ENCODE results near the gene USP38.
"Not testable (repeated sequence)": the region's sequence is repeated elsewhere in the genome, so short reads cannot be mapped to it uniquely, and the experiment has no call there.

Gene USP38

DNA sequence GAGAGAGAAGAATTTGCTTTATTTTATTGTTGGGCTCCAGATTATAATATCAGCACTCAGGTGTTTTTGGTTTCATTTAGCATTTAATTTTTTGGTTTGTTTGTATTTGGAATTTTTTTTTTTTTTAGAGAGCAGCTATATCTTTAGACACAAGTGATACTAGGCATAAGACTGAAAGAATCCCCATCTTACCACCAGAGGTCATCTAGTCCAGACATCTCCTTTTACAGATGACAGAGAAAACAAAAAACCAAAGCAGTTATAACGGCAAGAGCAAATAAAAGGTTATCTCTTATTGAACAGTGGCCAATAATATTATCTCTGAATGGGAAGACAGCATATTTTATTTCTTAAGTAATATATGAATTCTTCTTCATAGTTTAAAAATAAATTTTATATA lies 22.8 kb downstream of the USP38 start:
- DNase-seq (ENCODE audit: low read depth in 2 of 2), result no peak

DNA sequence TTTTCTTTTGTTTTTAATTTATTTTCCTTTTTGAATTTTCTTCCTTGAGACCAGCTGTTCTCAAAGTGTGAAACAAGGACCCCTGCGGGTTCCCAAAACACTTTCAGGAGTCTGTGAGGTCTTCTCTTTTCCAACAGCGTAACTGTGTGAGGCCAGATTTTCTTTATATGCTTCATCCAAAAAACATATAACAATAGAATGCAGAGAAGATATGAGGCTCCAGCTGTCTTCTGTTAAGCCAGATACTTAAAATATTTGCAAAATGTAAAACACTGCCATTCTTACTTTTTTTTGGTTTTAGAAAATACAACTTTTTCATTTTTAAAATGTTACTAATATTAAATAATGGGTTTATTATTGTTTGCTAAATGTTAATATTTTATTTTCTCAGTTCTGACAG lies 27.8 kb downstream of the USP38 start:
- no peak for DNase-seq (ENCODE audit: low read depth in 2 of 2)

DNA sequence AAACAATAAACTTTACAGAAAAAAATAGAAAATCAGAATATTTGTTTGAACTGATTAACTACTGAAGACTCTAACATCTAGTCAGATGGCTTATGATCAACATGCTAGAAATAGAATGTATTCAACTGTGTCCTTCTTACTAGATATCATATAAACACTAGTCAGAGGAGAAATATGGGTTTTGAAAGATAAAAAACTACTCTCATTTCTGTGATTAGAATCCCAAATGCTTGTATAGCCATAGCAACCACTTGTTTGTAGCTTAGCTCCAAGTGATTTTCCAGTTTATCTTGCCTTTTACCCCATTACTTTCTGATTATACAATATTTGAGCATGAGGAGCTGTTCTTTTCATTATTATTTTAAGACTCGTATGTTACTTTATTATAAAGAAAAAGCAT lies 31.2 kb downstream of the USP38 start:
- DNase-seq (ENCODE audit: low read depth in 2 of 2), result no peak

DNA sequence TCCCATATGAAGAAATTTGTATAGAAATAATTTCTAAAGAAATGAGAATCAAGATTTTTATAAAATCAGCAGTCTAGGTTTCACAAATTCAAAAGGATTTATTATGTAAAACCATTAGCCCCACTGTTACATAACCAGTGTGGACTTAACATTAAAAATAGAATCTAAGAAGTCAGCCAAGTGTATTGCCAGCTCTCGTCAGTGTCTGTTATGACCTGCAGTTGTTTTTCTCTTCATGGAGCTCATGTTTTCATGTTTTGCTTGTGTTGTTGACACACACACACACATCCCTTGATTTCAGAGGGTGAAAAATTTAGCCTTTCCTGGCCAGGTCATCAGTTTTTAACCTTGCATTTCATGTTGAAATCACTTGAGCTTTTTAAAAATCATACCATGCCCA lies 39.5 kb downstream of the USP38 start:
- no peak for DNase-seq (ENCODE audit: low read depth in 2 of 2)

DNA sequence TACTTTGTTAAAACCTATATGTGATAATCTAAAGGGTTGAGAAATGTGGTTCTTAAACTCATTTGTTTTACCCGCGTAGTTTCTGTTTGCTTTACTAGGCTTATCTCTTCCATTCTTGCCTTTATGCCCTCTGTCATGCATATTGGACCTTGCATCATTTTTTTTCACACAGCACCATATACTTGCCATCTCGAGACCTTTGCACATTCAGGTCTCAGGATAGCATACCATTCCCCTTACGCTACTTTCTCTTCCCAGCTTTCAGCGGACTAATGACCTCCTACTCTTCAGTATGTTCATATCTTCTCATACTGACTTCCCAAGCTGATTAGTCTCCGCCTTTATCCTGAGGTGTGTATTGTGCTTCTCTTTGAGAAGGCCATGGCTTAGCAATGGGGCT lies 40.5 kb downstream of the USP38 start:
- no peak for DNase-seq (ENCODE audit: low read depth in 2 of 2)

DNA sequence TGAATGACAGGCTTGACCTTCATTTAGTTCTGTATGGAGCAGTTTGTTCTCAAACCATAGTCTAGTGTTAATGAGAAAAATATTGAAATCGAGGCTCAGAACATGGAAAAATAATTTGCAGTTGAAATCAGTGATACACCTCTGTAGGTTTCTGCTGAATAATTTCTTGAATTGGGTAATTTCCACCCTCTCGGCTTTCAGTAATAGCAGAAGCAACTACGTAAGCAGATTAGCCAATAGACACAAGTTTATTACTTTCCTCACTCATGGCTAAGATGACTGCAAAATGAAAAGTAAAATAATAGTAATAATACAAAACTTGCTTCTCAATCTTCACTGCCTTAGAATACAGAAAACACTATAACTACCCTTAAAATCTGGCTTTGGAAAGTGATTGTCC lies 46.0 kb downstream of the USP38 start:
- no peak for DNase-seq (ENCODE audit: low read depth in 2 of 2)

DNA sequence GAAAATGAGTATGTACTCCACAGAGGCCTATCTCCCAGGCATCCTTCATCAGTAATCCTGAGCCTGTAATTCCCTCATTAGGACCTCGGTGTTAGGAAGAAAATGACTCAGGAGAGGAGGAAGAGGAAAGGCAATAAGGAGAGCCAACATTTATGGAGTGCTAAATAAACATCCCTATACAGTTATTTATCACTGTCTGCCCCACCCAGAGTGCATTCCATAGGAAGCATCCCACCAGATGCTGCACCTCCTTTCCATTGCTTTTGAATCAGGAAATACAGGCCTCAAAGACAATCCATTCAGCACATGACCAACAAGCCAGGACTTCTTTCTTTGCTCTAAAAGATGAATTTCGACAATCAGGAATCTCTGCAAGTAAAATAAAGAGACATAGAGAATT lies 47.6 kb downstream of the USP38 start:
- DNase-seq (ENCODE audit: low read depth in 2 of 2), result no peak

DNA sequence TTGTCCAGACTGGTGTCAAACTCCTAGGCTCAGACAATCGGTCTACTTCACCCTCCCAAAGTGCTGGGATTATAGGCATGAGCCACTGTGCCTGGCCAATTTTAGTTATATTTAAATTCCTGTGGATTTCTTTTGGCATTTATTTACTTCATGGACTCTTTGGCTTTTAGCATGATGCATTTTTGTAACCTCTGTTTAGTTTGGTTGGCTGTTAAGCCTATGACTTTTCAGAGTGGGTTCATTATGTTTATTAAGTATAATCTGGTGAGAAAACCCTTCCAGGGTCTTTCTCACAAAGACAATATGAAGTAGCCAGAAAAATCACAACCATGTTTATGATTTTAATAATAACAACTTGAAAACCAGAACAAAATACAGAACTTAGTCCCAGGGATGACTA lies 49.4 kb downstream of the USP38 start:
- DNase-seq (ENCODE audit: low read depth in 2 of 2), result no peak

DNA sequence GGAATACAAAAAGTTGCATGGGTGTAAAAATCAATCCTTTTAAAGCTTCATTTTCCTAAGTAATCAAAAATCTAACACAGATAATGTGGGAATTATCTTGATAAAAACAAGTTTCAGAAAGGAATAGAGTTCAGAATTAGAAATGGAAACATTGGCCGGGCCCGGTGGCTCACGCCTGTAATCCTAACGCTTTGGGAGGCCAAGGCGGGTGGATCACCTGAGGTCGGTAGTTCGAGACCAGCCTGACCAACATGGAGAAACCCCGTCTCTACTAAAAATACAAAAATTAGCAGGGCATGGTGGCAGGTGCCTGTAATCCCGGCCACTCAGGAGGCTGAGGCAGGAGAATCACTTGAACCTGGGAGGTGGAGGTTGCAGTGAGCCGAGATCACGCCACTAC lies 52.5 kb downstream of the USP38 start:
- not testable (repeated sequence) for DNase-seq (ENCODE audit: low read depth in 2 of 2)

DNA sequence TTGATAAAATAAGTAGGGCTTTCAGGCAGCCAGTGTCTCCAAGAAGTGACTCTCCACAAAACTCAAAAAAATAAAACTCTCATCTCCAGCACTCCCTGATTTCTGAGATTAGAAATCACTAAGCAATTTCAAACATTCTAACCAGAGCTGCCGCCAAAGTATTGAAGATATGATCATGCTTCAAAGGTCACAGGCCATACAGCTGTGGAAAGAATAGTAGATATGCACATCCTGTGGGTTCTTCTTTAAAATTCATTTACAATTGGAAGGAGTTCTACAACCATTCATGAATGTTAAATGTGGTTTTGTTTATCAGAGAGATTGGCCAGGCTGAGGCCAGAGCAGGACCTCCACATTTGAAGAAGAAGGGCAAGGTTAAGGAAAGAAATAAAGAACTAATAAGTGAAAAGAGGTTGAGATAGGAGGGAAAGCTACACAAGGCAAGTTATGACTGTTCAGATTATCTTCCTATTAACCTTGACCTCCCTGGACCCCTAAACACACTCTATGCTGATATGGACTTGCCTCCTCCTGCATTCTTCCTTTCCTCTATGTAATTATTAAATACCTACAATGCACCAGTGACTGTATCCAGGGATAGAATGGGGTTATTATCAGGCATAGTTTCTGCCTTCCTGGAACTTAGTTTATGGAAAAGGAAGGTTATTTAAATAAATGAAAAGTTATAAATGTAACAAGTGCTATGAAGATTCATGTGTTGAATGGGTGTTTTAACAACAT lies 56.4 kb downstream of the USP38 start:
- no peak for DNase-seq (ENCODE audit: low read depth in 2 of 2)

DNA sequence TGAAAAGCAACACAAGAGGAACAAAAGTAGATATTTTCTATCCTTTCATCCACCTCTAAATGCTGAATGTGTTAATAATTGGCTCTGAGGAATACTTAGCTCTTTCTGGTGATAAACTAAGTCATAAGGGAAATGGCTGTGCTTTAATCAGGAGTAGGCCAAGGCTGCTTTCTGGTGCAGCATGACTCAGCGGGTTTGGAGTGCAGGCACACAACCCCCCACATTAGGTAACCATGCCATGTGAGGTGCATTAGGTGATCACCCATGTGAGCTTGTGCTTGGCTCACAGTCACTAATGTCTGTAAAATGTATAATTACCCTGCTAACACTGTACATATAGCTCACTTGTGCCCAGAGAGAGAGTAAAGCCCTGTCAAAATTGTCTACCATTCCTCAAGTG lies 57.2 kb downstream of the USP38 start:
- DNase-seq (ENCODE audit: low read depth in 2 of 2), result no peak

DNA sequence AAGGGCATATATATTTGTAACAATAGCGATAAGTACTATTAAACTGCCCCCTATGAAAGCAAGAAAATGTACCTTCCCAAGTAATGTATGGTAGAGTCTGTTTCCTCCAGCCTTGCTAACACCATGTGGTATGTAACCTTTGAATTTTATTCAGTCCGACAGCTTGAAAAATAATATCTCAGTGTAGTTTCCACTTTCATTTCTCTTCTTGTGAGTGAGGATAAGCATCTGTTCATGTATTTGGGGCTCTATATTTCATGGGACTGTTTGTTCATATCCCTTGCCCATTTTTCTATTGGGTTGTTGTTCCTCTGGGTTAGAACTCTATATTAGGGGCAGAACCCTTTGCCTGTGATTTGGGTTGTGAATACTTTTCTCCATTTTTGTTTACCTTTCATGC lies 58.3 kb downstream of the USP38 start:
- DNase-seq (ENCODE audit: low read depth in 2 of 2), result no peak

DNA sequence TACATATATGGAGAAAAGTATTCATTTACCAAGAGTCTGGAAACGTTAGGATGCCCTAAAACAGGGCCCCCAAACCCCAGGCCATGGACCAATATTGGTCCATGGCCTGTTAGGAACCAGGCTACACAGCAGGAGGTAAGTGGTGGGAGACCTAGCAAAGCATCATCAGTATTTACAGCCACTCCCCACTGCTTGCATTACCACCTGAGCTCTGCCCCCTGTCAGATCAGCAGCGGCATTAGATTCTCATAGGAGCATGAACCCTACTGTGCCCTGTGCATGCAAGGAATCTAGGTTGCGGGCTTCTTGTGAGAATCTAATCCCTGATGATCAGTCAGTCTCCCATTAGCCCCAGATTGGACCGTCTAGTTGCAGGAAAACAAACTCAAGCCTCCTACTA lies 62.3 kb downstream of the USP38 start:
- no peak for DNase-seq (ENCODE audit: low read depth in 2 of 2)

DNA sequence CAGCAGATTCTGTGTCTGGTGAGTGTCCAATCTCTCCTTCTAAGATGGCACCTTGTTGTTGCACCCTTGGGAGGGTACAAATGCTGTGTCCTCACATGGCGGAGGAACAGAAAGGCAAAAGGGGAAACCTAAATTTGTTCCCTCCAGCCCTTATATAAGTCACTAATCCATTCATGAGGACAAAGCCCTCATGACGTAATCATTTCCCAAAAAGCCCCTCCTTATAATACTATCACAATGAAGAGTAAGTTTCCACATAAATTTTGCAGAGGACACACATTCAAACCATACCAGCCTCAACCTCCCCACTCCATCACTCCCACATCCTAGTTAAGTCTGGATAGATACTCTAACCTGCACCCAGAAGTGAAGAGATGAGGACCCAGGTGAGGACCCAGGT lies 63.1 kb downstream of the USP38 start:
- no peak for DNase-seq (ENCODE audit: low read depth in 2 of 2)

DNA sequence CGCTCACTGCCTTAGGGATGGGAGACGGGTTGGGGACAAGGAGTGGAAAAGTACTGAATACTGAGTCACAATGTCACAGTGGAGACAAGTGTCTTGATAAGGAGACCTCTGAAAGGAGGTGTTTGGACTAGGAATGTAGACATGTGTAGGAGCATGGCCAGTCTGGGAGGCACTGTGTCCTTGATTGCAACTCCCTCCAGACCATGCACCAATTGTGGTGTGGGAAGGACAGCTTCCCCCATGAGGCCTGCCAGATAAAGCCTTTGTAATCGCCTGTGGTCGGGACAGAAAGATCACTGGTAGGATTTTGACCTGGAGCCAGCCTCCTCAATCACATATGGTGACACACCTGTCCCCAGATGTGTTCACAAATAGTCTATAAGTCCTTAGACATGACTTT lies 64.1 kb downstream of the USP38 start:
- no peak for DNase-seq (ENCODE audit: low read depth in 2 of 2)

DNA sequence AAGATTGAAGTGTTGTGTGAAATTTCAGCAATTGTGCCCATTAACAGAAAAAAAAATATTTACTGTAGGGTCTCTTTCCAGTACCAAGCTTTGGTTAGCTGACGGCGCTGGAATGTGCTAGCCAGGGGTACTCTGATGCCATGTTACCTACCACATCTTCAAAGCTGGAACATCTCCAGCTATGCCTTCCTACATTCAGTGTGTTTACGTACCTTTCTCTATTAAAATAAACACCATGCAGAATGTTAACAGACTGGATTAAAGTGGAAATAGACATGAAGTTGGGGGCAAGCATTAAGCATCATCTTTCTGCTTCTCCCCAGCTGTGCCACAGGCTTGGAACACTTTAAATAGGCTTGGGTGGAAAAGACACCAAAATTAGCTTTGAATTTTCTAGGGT lies 65.9 kb downstream of the USP38 start:
- no peak for DNase-seq (ENCODE audit: low read depth in 2 of 2)

DNA sequence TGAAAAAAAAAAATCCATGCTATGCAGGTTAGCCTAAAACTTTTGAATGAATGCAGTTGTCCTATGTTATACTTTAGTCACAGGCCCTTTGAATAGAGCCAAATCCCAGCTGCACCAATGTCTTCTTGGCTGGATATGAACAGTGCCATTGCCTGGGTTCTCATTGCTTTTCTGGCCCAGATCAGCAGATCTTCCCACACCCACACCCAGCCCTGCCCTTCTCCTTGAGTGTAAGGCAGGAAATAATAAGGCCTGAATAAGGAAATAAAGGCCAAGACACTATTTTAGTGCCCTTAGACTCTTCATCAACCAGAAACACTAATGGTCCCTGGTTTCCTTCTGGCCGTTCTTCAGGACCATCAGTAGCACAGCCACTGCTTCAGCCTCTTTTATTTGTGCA lies 66.6 kb downstream of the USP38 start:
- DNase-seq (ENCODE audit: low read depth in 2 of 2), result no peak

DNA sequence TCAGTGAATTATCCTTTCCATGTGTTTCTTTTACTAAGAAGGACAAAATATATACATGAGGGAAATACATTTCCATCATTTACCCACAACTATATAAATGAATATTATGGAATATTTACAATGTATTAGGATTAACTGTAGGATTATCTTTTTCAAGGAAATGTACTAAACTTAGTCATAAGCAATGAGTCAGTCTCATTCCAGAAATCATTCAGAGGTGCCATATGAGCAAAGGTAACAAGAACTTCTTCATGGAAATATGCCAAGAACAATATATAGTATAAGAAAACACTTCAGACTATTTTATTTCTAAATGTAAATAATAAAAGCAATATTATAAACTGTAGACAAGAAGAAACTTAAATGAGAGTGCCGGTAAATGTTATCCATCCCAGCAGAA lies 67.1 kb downstream of the USP38 start:
- DNase-seq (ENCODE audit: low read depth in 2 of 2), result no peak

DNA sequence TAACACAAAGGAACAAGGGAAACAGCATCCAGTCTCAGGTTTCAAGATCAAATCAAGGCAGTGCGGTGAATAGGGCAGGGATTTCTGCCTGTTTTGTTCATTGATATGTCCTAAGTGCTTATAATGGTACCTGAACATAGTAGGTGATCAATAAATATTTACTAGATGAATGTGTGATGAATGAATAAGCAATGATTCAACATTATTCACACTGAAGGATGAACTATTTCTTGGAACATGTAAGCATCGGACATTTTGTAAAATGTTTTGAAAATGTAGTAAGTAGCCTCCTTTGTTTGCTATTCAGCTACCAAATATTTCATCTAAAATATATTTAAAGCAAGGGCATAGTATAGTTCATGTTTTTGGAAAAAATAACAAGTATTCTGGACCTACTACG lies 67.8 kb downstream of the USP38 start:
- no peak for DNase-seq (ENCODE audit: low read depth in 2 of 2)

DNA sequence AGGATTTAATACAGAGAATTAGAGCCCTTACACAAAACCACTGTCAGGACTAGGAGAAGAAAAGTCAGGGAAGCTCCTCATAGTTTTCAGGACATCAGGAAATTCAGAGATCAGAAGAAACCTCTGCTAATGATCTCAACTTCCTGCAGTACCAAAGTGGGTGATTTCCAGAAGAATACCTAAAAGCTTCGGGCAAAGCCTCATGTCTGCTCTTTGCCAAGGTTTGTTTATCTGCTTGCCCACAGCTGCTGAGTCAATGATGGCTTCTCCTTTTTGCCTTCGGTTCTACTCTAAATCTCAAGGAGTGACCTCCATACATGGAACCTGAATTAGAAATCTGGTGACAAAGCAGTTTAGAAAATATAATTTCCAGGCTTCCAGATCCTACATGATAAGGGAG lies 68.4 kb downstream of the USP38 start:
- DNase-seq (ENCODE audit: low read depth in 2 of 2), result no peak

DNA sequence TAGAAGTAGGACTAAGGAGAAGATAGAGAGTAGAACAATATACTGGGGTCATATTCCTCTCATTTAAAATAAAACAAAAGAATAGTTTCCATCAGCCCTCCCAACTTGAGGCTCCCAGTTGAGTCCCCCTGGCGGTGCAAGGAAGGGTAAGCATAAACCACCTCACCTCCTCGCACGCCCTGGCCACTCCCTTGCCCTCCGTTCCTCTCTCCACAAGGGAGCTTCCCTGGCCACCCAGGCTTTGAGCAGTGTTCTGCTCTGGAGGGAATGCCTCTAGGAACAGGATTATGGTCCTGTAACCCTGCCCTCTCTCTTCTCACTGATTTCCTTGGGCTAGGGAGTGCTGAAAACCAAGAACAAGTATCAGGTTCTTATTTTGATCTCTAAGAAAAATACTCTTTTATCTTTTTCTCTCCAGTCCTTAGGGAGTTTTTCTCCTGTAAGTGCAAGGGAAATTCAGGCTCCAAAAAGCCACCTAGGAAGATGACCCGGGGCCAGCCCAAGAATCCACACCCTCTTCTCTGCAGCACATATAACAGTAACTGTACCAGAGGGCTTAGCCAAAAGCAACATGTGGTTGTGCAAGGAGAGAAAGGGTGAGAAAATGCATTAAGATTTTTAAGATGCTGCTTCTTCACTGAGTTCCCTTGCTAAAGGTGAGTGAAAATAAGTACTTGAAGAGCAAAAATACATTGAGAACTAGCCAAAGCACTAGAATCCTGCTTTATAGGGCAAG lies 69.9 kb downstream of the USP38 start:
- DNase-seq (ENCODE audit: low read depth in 2 of 2), result no peak

DNA sequence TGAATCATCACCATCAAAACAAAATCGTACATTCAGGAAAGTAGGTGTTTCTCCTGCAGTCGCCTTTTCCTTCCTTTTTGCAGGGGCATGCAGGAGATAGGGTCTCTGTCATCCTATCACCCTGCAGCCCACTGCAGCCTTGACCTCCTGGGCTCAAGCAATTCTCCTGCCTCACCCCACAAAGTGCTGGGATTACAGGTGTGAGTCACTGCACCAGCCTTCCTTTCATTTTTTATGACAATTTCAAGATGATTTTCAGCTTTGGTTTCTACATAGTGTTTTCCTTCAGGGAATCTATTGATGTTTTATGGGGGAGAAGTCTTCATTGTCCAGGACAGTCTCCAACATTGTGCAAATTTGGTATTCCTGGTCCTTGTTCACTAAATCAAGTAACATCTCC lies 71.7 kb downstream of the USP38 start:
- DNase-seq (ENCODE audit: low read depth in 2 of 2), result no peak

DNA sequence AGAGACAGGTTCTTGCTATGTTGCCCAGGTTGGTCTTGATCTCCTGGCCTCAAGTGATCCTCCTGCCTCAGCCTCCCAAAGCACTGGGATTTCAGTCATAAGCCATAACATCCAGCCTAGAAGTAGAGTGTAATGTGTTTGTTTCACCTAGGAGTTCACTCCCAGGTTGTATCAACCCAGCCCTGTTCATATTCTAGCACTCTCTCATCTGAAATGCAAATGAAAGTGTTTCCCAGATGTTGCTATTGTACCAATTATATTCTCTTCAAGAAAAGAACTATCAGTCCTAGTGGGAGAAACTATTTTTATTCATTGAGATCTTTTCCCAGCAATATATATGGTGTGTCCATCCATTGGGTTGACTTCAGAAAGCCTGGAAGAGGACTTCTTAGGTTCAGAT lies 72.6 kb downstream of the USP38 start:
- no peak for DNase-seq (ENCODE audit: low read depth in 2 of 2)

DNA sequence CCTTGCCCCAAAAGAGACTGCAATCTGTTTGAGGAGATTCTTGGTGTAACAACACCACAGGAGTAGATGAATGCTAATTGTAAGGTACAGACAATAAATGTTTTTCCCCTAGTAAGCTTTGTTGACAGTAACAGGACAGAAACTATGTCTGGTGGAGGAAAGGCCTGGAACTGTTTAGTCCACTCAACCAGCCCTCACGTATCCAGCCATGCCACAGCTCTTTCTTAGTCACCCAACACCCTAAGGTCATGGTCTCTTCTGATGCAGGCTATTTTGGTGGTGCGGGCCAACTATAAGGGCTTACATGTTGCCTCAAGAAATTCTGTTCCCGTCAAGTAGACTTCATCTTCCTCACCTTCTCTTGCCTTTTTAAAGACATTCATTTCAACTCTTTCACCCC lies 76.0 kb downstream of the USP38 start:
- no peak for DNase-seq (ENCODE audit: low read depth in 2 of 2)
